HepG2 (cell line): ENCODE results near the gene AMIGO1. TPM values are rescaled to one million over a fixed set of nuclear protein-coding genes. Genes with fewer than 3 reads are reported as not detected.

Experiments used
- AHR ChIP-seq: IDR thresholded peaks from 2 replicates; pipeline ENCODE4 v1.6.1; 2018; ENCODE audit warnings: missing genetic modification reagents, missing compliant biosample characterization
- AKAP8 ChIP-seq: sonication (generic); formaldehyde crosslinking; IDR thresholded peaks from 2 replicates; pipeline ENCODE4 v1.5.1; 2020; ENCODE audit warnings: mild to moderate bottlenecking, missing genetic modification reagents
- GABPA ChIP-seq, 2 experiments: IDR thresholded peaks; 2 replicates each; pipeline ENCODE4 v1.6.1; 2011 to 2016; ENCODE audit warnings: low read depth in 2 of 2, low read length in 1 of 2, missing biosample characterization in 1 of 2, missing genetic modification characterization in 1 of 2
- HNF1B ChIP-seq: sonication (generic); formaldehyde crosslinking; IDR thresholded peaks from 2 replicates; pipeline ENCODE4 v1.5.1; 2020; ENCODE audit warnings: mild to moderate bottlenecking, moderate library complexity, missing genetic modification reagents
- MEF2D ChIP-seq: sonication (generic); formaldehyde crosslinking; IDR thresholded peaks from 2 replicates; pipeline ENCODE4 v1.5.1; 2020; ENCODE audit warnings: mild to moderate bottlenecking, missing genetic modification reagents
- MYC ChIP-seq: sonication (generic); formaldehyde crosslinking; IDR thresholded peaks from 2 replicates; pipeline ENCODE4 v1.9.0; 2021; ENCODE audit warnings: missing genetic modification reagents, borderline replicate concordance
- RXRA ChIP-seq: sonication (generic); formaldehyde crosslinking; IDR thresholded peaks from 2 replicates; pipeline ENCODE4 v1.5.1; 2020; ENCODE audit warnings: missing genetic modification reagents
- SCMH1 ChIP-seq: sonication (generic); formaldehyde crosslinking; IDR thresholded peaks from 2 replicates; pipeline ENCODE4 v1.9.0; 2021; ENCODE audit warnings: missing genetic modification reagents, mild to moderate bottlenecking, borderline replicate concordance
- SKI ChIP-seq: fragments of 450-650 bp; IDR thresholded peaks from one replicate; pipeline ENCODE4 v1.6.1; 2018; ENCODE audit warnings: mild to moderate bottlenecking; ENCODE audit not compliant: partially characterized antibody
- SP5 ChIP-seq: IDR thresholded peaks from 2 replicates; pipeline ENCODE4 v1.6.1; 2016; ENCODE audit warnings: low read depth, borderline replicate concordance
- ZMYM4 ChIP-seq: sonication (generic); formaldehyde crosslinking; IDR thresholded peaks from 2 replicates; pipeline ENCODE4 v1.8.1; 2023; ENCODE audit warnings: mild to moderate bottlenecking, missing genetic modification reagents
- ZNF142 ChIP-seq: sonication (generic); formaldehyde crosslinking; IDR thresholded peaks from 2 replicates; pipeline ENCODE4 v1.4.0; 2020; ENCODE audit warnings: missing genetic modification reagents
- ZNF18 ChIP-seq: sonication (generic); formaldehyde crosslinking; IDR thresholded peaks from 2 replicates; pipeline ENCODE4 v1.8.0; 2022; ENCODE audit warnings: mild to moderate bottlenecking, missing genetic modification reagents; ENCODE audit not compliant: insufficient replicate concordance
- polyA plus RNA-seq, 8 experiments: library from polyadenylated mRNA; depleted of rRNA in 3 of 8; stranded (reverse) in 7 of 8; unstranded in 1 of 8; fragments of >200 nt; fragmentation: Illumina TruSeq in 4 of 8; extraction: Trizol in 4 of 8; gene quantifications; 2 replicates each; pipeline versions ENCODE4 v1.2.1 to v1.2.3, GENCODE V29; 2011 to 2016; ENCODE audit warnings: low read depth in 4 of 8, missing spikeins in 1 of 8, mixed read lengths in 1 of 8; ENCODE audit not compliant: insufficient read depth in 1 of 8
- total RNA-seq, 5 experiments: library from RNA; depleted of rRNA; stranded (reverse); fragments of >200 nt; fragmentation: Illumina TruSeq; extraction: Trizol; gene quantifications; 2 replicates each; pipeline ENCODE4 v1.2.3, GENCODE V29; 2016; ENCODE audit warnings: low read depth in 1 of 5

AMIGO1 gene
- total and polyA plus RNA-seq, 2 of the 13 experiments (the other 11 are each of a cell fraction or from before 2014, with no cell fraction given) = 0.40 to 1.3 TPM

GRCh38 chr1:109543988-109544735, 34.6 kb upstream of the AMIGO1 start (continued):
- no peak for TF ChIP-seq ZNF142
- no peak for TF ChIP-seq SCMH1 (CRISPR knock-in tag)
- 0 out of 2 replicates have a peak, but pooled peaks have one; percentile 21 for TF ChIP-seq HNF1B
- peak; percentile 87 for TF ChIP-seq SKI
- TF ChIP-seq AKAP8 (CRISPR knock-in tag) = no peak
- 0 out of 2 replicates have a peak, but pooled peaks have one; percentile 25 for TF ChIP-seq ZMYM4 (CRISPR knock-in tag)
- no peak for TF ChIP-seq ZNF18 (CRISPR knock-in tag)
- no peak for TF ChIP-seq GABPA (IDR thresholded peaks at IDR 0.05; ENCODE audit: low read depth, low read length)
- peak; percentile 33; the same call in 1 of the 2 replicates for TF ChIP-seq GABPA (CRISPR knock-in tag; IDR thresholded peaks at IDR 0.05; ENCODE audit: low read depth)
- TF ChIP-seq MYC (CRISPR knock-in tag) = no peak
- TF ChIP-seq MEF2D (CRISPR knock-in tag) = 0 out of 2 replicates have a peak, but pooled peaks have one; percentile 48
- TF ChIP-seq RXRA (CRISPR knock-in tag) = no peak
- TF ChIP-seq AHR (CRISPR knock-in tag) = no peak
- 0 out of 2 replicates have a peak, but pooled peaks have one; percentile 9 for TF ChIP-seq SP5 (CRISPR knock-in tag)
